ENCODE results near the gene METTL25B.

DNA sequence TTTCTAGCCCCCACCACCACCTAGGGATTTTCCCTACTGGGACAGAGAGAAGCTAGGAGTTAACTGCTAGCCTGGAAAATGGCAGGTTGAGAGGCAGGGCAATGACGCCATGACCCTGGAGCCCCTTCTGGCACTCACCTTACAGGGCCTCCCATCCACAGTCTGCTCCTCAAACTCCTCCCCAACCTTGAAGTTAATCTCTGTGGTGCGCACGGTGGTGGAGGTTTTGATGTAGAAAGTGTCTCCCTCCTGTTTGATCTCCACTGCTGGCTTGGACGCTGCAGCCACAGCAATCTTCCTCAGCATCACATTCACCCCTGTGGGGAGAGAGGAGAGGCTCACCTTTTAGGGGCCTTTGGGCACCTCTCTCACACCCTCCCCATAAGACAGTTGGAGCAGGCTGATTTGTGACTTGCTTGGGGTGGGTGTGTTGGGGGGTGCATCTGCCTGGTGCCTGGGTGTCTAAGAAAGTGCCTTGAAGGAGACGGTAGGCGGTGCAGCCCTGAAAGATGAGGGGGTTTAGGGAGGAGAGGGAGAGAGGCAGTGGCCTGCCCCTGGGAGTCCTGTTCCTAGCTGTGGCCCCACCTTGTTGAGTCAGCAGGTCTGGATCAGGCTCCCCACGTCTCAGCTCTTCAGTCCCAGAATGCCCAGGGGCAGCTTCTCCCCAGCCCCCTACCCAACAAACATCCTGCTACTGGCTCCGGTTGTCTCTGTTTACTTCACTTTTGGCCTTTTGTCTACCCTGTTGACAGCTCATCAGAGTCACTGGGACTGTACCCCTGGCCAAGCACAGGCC, 27.3 kb upstream of the METTL25B start:
- TF ChIP-seq, protein P1, sequence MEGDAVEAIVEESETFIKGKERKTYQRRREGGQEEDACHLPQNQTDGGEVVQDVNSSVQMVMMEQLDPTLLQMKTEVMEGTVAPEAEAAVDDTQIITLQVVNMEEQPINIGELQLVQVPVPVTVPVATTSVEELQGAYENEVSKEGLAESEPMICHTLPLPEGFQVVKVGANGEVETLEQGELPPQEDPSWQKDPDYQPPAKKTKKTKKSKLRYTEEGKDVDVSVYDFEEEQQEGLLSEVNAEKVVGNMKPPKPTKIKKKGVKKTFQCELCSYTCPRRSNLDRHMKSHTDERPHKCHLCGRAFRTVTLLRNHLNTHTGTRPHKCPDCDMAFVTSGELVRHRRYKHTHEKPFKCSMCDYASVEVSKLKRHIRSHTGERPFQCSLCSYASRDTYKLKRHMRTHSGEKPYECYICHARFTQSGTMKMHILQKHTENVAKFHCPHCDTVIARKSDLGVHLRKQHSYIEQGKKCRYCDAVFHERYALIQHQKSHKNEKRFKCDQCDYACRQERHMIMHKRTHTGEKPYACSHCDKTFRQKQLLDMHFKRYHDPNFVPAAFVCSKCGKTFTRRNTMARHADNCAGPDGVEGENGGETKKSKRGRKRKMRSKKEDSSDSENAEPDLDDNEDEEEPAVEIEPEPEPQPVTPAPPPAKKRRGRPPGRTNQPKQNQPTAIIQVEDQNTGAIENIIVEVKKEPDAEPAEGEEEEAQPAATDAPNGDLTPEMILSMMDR (IDR thresholded peaks at IDR 0.05) = no peak
- TF ChIP-seq POLR2A (IDR thresholded peaks at IDR 0.05) = no peak

Measured in uterus (tissue), 2 donors.